K562 (cell line): Measurements from ENCODE around the gene PRR14. TPM values are rescaled to one million over a fixed set of nuclear protein-coding genes. Genes with fewer than 3 reads are reported as not detected.
A peak's percentile ranks its signal among the peaks of the same experiment; 100 is the strongest.

Experiments
- CBX1 ChIP-seq: sonication (generic); IDR thresholded peaks from 2 replicates; pipeline ENCODE4 v1.6.1; 2016; ENCODE audit warnings: antibody characterized with exemption, low read depth, mild to moderate bottlenecking
- CTCF ChIP-seq, 3 experiments: IDR thresholded peaks in 2 of 3; conservative IDR thresholded peaks in 1 of 3; 2 replicates each; pipeline ENCODE4 v1.5.1; 2011 to 2012; ENCODE audit warnings: low read length in 3 of 3, mild to moderate bottlenecking in 3 of 3, control low read depth in 2 of 3, improper control_type of control experiment in 1 of 3, inconsistent platforms in 1 of 3, low read depth in 1 of 3, mixed read lengths in 1 of 3, moderate library complexity in 1 of 3; ENCODE audit not compliant: insufficient read depth in 2 of 3
- CTCFL ChIP-seq: IDR thresholded peaks from 2 replicates; pipeline ENCODE4 v1.6.1; 2011; ENCODE audit warnings: borderline replicate concordance, low read depth, mild to moderate bottlenecking, moderate library complexity, low read length; ENCODE audit not compliant: insufficient read depth, poor library complexity, severe bottlenecking
- E2F8 ChIP-seq: fragments of 450-650 bp; IDR thresholded peaks from 2 replicates; pipeline ENCODE4 v1.7.1; 2018; ENCODE audit warnings: mild to moderate bottlenecking, low read depth; ENCODE audit not compliant: partially characterized antibody
- E4F1 ChIP-seq: fragments of 250-450 bp; sonication (Bioruptor Pico); IDR thresholded peaks from 2 replicates; pipeline ENCODE4 v1.5.0; 2021; ENCODE audit warnings: mild to moderate bottlenecking, borderline replicate concordance
- KAT8 ChIP-seq: fragments of 450-650 bp; IDR thresholded peaks from 2 replicates; pipeline ENCODE4 v1.6.1; 2016; ENCODE audit warnings: low read depth, mild to moderate bottlenecking
- MTA1 ChIP-seq: fragments of 450-650 bp; IDR thresholded peaks from 2 replicates; pipeline ENCODE4 v1.6.1; 2017; ENCODE audit warnings: borderline replicate concordance
- SMAD1 ChIP-seq: fragments of 150-350 bp; IDR thresholded peaks from 2 replicates; pipeline ENCODE4 v1.6.1; 2014; ENCODE audit warnings: low read length, low read depth; ENCODE audit not compliant: partially characterized antibody
- SMC3 ChIP-seq: conservative IDR thresholded peaks from 2 replicates; pipeline ENCODE4 v1.6.1; 2011; ENCODE audit warnings: low read depth, low read length, improper control_type of control experiment; ENCODE audit not compliant: insufficient read depth
- SREBF2 ChIP-seq: sonication (generic); formaldehyde crosslinking; IDR thresholded peaks from 2 replicates; pipeline ENCODE4 v1.4.0; 2020; ENCODE audit warnings: mild to moderate bottlenecking, missing genetic modification reagents
- TAF15 ChIP-seq: fragments of 200-400 bp; formaldehyde crosslinking; IDR thresholded peaks from 2 replicates; pipeline ENCODE4 v1.6.1; 2017; ENCODE audit warnings: mild to moderate bottlenecking, low read depth, low read length, moderate library complexity
- YBX1 ChIP-seq: fragments of 450-650 bp; IDR thresholded peaks from 2 replicates; pipeline ENCODE4 v1.7.1; 2016; ENCODE audit warnings: mild to moderate bottlenecking
- ZNF280A ChIP-seq: fragments of 450-650 bp; IDR thresholded peaks from 2 replicates; pipeline ENCODE4 v1.6.1; 2018; ENCODE audit warnings: mild to moderate bottlenecking, low read depth; ENCODE audit not compliant: partially characterized antibody
- ZNF282 ChIP-seq: sonication (generic); formaldehyde crosslinking; IDR thresholded peaks from 2 replicates; pipeline ENCODE4 v1.8.1; 2023; ENCODE audit warnings: missing genetic modification reagents
- ZNF830 ChIP-seq: fragments of 250-450 bp; sonication (Bioruptor Pico); IDR thresholded peaks from 2 replicates; pipeline ENCODE4 v1.5.0; 2021; ENCODE audit warnings: mild to moderate bottlenecking
- polyA plus RNA-seq, 8 experiments: library from polyadenylated mRNA; depleted of rRNA in 4 of 8; stranded (reverse) in 5 of 8; unstranded in 3 of 8; fragments of >200 nt; fragmentation: Nextera tagmentation in 2 of 8; fragmentation: Illumina TruSeq in 1 of 8; extraction: Ambion mirVana in 2 of 8; extraction: Trizol in 1 of 8; gene quantifications; 2 replicates each; pipeline versions ENCODE4 v1.2.1 to v1.2.3, GENCODE V29; 2011 to 2014; ENCODE audit warnings: inconsistent platforms in 1 of 8, missing spikeins in 1 of 8
- total RNA-seq, 7 experiments: library from RNA; depleted of rRNA in 6 of 7; stranded (reverse); fragments of >200 nt in 6 of 7; fragmentation: Illumina TruSeq in 2 of 7; extraction: Trizol in 2 of 7; gene quantifications; 2 replicates each; pipeline versions ENCODE4 v1.2.1 to v1.2.3, GENCODE V29; 2011 to 2021; ENCODE audit warnings: low replicate concordance in 1 of 7

The PRR14 gene
- total and polyA plus RNA-seq, 9 of the 15 experiments (the other 6 are each of a cell fraction or from before 2014, with no cell fraction given), result 2.2 to 63.1 (median 11.5) TPM

GRCh38 chr16:30651124-30652004, 604 bp downstream of the PRR14 start (continued):
- TF ChIP-seq E4F1 (CRISPR knock-in tag) (no peak), SMAD1 (no peak), KAT8 (no peak), CBX1 (peak; percentile 32; the same call in 1 of the 2 replicates), ZNF280A (no peak), ZNF830 (peak; percentile 55; the same call in 1 of the 2 replicates), E2F8 (peak; percentile 39), YBX1 (no peak), ZNF282 (CRISPR knock-in tag) (no peak), MTA1 (no peak), SREBF2 (CRISPR knock-in tag) (no peak), CTCFL (peak; percentile 99), SMC3 (peak; percentile 61), CTCF (IDR thresholded peaks at IDR 0.05 in 2 of 3, conservative IDR thresholded peaks at IDR 0.05 in 1 of 3; ENCODE audit: insufficient read depth in 2 of 3, low read depth in 1 of 3, low read length in 3 of 3) (peak; percentile 76 to 90 (median 76)), TAF15 (no peak)
